Heart left ventricle (tissue), 16 donors: Measurements from ENCODE around the gene LRP1. TPM values are rescaled to one million over a fixed set of nuclear protein-coding genes. Genes with fewer than 3 reads are reported as not detected.
A peak's percentile ranks its signal among the peaks of the same experiment; 100 is the strongest.

ENCODE experiments used
- ATAC-seq, 4 donors: fragments of 200-7000 bp; cut with Tn5 transposase; one replicate each; pipeline ENCODE4 v1.9.1; 2020 to 2022; ENCODE audit warnings: moderate library complexity in 4 of 4, mild to moderate bottlenecking in 3 of 4, moderate number of reproducible peaks in 1 of 4
- DNase-seq, 5 donors: peaks; one replicate each; pipeline ENCODE4 v3.0.0-alpha.2; 2020
- H3K27ac ChIP-seq, 12 donors: fragments of 200-600 bp; sonication (generic) in 4 of 12; one replicate each; pipeline versions ENCODE4 v1.5.0 to v1.8.0; 2016 to 2022; ENCODE audit warnings: mild to moderate bottlenecking in 2 of 12
- H3K27me3 ChIP-seq, 9 donors: fragments of 200-600 bp; sonication (generic) in 2 of 9; one replicate each; pipeline versions ENCODE4 v1.5.1 to v1.8.0; 2016 to 2022; ENCODE audit warnings: mild to moderate bottlenecking in 3 of 9
- H3K36me3 ChIP-seq, 9 donors: fragments of 200-600 bp; sonication (generic) in 2 of 9; one replicate each; pipeline versions ENCODE4 v1.5.0 to v1.8.0; 2018 to 2022; ENCODE audit warnings: mild to moderate bottlenecking in 2 of 9
- H3K4me1 ChIP-seq, 12 donors: fragments of 200-600 bp; sonication (generic) in 4 of 12; one replicate each; pipeline versions ENCODE4 v1.5.0 to v1.8.0; 2016 to 2022; ENCODE audit warnings: mild to moderate bottlenecking in 3 of 12
- H3K4me3 ChIP-seq, 12 donors: fragments of 200-600 bp; sonication (generic) in 4 of 12; one replicate each; pipeline versions ENCODE4 v1.5.0 to v1.8.0; 2017 to 2022; ENCODE audit warnings: mild to moderate bottlenecking in 9 of 12, moderate library complexity in 4 of 12
- H3K9me3 ChIP-seq, 12 donors: fragments of 200-600 bp; sonication (generic) in 4 of 12; one replicate each; pipeline versions ENCODE4 v1.5.0 to v1.8.0; 2016 to 2022; ENCODE audit warnings: mild to moderate bottlenecking in 1 of 12
- CTCF ChIP-seq, 12 donors: fragments of 200-600 bp; sonication (generic) in 4 of 12; IDR thresholded peaks; one replicate each; pipeline versions ENCODE4 v1.5.0 to v1.8.0; 2018 to 2022; ENCODE audit warnings: antibody characterized with exemption in 12 of 12, mild to moderate bottlenecking in 5 of 12
- POLR2A ChIP-seq, 2 donors: fragments of 450-650 bp; IDR thresholded peaks; one replicate each; pipeline ENCODE4 v1.6.1; 2017; ENCODE audit warnings: antibody characterized with exemption in 2 of 2, mild to moderate bottlenecking in 2 of 2, moderate library complexity in 2 of 2
- WGBS, 4 donors: extraction: QIAGEN DNeasy Blood & Tissue Kit in 2 of 4; methylation state at CpG; one replicate each; pipeline versions ENCODE4 v1.1.5 to v1.1.7; 2013 to 2018; 5-methylcytosine and 5-hydroxymethylcytosine counted together
- intact Hi-C, 10 donors: fragments of 100-400 bp; cut with DNase I; formaldehyde crosslinking; loops; one replicate each; pipeline versions ENCODE4 v1.11.1 to v1.14.2; 2022
- polyA plus RNA-seq, 2 donors: library from polyadenylated mRNA; stranded (reverse); fragments of 200-250 nt; gene quantifications; one replicate each; pipeline ENCODE4 v1.2.3, GENCODE V29; 2013
- total RNA-seq, 9 donors: library from RNA; depleted of rRNA in 2 of 9; stranded (reverse); fragments of >200 nt in 2 of 9; fragmentation: NEBNext Ultra II Directional in 3 of 9; extraction: Animal tissue kit (Norgen Biotek cat#: 25700) in 3 of 9; gene quantifications; one replicate each; pipeline versions ENCODE4 v1.1.0 to v1.2.4, GENCODE V29; 2016 to 2023
- donor health status: ischemic (EF 13 %, LVEDD 7.1; RV severe dilation, severe dysfunction).
- donor health status: healthy with polysubstance abuse.
- donor health status: DM: no; HTN: yes; CAD: no.
- donor health status: DM: no; HTN: no; CAD: no.
- donor health status: ischemic (EF 25% LVEDD 6.9; RV normal size, moderate dysfunction).
- donor health status: ischemic (EF 25% LVEDD 5.7; RV mildly dilated, moderate dysfunction).
- donor health status: healthy.
- donor health status: DM: yes; HTN: yes; CAD: no.
- donor health status: ischemic (EF 35%, LVEDD 5.7; RV mildly dilated, moderate dysfunction).
- donor health status: nonischemic (EF 11% LVEDD 7.7; RV severe dilation, severe dysfunction).
- donor health status: DM: yes; HTN: yes; CAD: no.
- donor health status: PGD.
- donor health status: ischemic (EF 29% LVEDD 5.4; RV normal size, mild dysfunction).
- donor health status: nonischemic (EF 23%, LVEDD 6.1; RV moderate dilation, normal function).

LRP1 gene
- total and polyA plus RNA-seq, 11 donors: 23.0 to 316 (median 69.0) TPM

GRCh38 chr12:57150400-57151000 lies 22.2 kb downstream of the LRP1 start:
- H3K4me1 ChIP-seq: peaks cover 14 to 100% (median 74%) of the 10 kb centered on the region in 12 donors
- no peaks in the 10 kb centered on the region for H3K9me3 ChIP-seq
- ATAC-seq (no peak), DNase-seq (no peak)
- TF ChIP-seq POLR2A (IDR thresholded peaks at IDR 0.05): no peak
- TF ChIP-seq CTCF (IDR thresholded peaks at IDR 0.05): no peak
- intact Hi-C loops: no loop called here
- H3K4me3 ChIP-seq: no peak overlapping the region
- WGBS, 4 donors: 91 to 97% (median 95%) methylated on average over 6 of the region's 6 CpGs
- H3K27me3 ChIP-seq: no peaks in the 10 kb centered on the region
- H3K36me3 ChIP-seq: peaks cover 0 to 61% (median 33%) of the 10 kb centered on the region in 9 donors
- H3K27ac ChIP-seq: peak overlapping the region in 11 of 12 donors; percentile 75 to 95 (median 89)

- Histone ChIP-seq H3K9me3 (no peaks in the 10 kb centered on the region), H3K27ac (peak overlapping the region; percentile 23 to 95 (median 84)), H3K4me3 (no peak overlapping the region), H3K27me3 (no peaks in the 10 kb centered on the region), H3K36me3 (peaks cover 0 to 62% (median 33%) of the 10 kb centered on the region in 9 donors), H3K4me1 (peaks cover 14 to 100% (median 63%) of the 10 kb centered on the region in 12 donors)
- DNase-seq: peak in 3 of 5 donors; percentile 55 to 77 (median 57)
- intact Hi-C loops: no loop called here
- 36 to 54% (median 42%) methylated on average over 15 to 17 of the region's 17 CpGs for WGBS, 4 donors
- ATAC-seq: peak; percentile 30 to 45 (median 36)
- no peak for TF ChIP-seq CTCF (IDR thresholded peaks at IDR 0.05)
- TF ChIP-seq POLR2A (IDR thresholded peaks at IDR 0.05): no peak
Observed at GRCh38 chr12:57151741-57152630, 23.7 kb downstream of the LRP1 start.

GRCh38 chr12:57152639-57153038 lies 24.4 kb downstream of the LRP1 start:
- Histone ChIP-seq H3K9me3 (no peaks in the 10 kb centered on the region), H3K27me3 (no peaks in the 10 kb centered on the region), H3K27ac (peak overlapping the region; percentile 23 to 95 (median 84)), H3K36me3 (peaks cover 0 to 64% (median 38%) of the 10 kb centered on the region in 9 donors), H3K4me3 (no peak overlapping the region), H3K4me1 (peaks cover 14 to 100% (median 57%) of the 10 kb centered on the region in 12 donors)
- peak in 1 of 5 donors; percentile 61 for DNase-seq
- TF ChIP-seq CTCF (IDR thresholded peaks at IDR 0.05): no peak
- no peak for TF ChIP-seq POLR2A (IDR thresholded peaks at IDR 0.05)
- peak in 3 of 4 donors; percentile 19 to 46 (median 25) for ATAC-seq
- 67 to 68% (median 67%) methylated on average over 4 of the region's 4 CpGs for WGBS, 4 donors
- intact Hi-C loops: no loop called here

- intact Hi-C loops: no loop called here
- no peak overlapping the region for H3K4me3 ChIP-seq
- DNase-seq (no peak), ATAC-seq (no peak)
- H3K4me1 ChIP-seq: peaks cover 14 to 100% (median 51%) of the 10 kb centered on the region in 12 donors
- H3K36me3 ChIP-seq: peaks cover 0 to 67% (median 47%) of the 10 kb centered on the region in 9 donors
- H3K27me3 ChIP-seq: no peaks in the 10 kb centered on the region
- WGBS, 4 donors: 83 to 92% (median 91%) methylated on average over 1 of the region's 1 CpG
- H3K27ac ChIP-seq: peak overlapping the region in 8 of 12 donors; percentile 67 to 95 (median 86)
- TF ChIP-seq POLR2A (IDR thresholded peaks at IDR 0.05) (no peak), CTCF (IDR thresholded peaks at IDR 0.05) (no peak)
- H3K9me3 ChIP-seq: no peaks in the 10 kb centered on the region
Observed at GRCh38 chr12:57153415-57153997, 25.2 kb downstream of the LRP1 start.
